NOMO-1 treated with dmso at 0.1 percent for 144 hours (cell line): ENCODE measurements around the gene KLHL34.

Source experiments
- DNase-seq: peaks from one replicate; lab custom pipeline; 2025; ENCODE audit not compliant: unreplicated experiment; lab: John Stamatoyannopoulos, UW

KLHL34 gene, protein sequence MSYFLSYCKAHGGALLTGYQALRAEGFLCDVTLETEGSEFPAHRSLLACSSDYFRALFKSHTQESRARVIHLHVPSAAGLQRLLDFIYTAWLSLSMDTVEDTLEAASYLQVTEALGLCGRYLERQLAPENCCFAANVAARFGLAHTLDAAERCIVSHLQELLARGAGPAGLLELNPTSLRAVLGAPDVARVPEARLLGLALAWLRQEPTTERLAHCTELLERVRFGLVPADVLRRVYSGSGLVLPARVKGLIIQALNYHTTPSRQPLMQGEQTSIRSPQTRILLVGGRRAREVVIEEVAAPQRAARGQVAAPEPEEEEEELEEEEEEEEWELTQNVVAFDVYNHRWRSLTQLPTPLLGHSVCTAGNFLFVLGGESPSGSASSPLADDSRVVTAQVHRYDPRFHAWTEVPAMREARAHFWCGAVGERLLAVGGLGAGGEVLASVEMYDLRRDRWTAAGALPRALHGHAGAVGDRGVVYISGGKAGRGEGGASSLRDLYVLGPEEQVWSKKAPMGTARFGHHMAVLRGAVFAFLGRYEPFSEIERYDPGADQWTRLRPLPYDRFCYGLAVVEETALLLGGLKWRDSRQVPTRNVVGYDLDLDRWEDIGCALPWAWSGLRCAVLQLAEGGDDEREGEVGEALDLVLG

DNA sequence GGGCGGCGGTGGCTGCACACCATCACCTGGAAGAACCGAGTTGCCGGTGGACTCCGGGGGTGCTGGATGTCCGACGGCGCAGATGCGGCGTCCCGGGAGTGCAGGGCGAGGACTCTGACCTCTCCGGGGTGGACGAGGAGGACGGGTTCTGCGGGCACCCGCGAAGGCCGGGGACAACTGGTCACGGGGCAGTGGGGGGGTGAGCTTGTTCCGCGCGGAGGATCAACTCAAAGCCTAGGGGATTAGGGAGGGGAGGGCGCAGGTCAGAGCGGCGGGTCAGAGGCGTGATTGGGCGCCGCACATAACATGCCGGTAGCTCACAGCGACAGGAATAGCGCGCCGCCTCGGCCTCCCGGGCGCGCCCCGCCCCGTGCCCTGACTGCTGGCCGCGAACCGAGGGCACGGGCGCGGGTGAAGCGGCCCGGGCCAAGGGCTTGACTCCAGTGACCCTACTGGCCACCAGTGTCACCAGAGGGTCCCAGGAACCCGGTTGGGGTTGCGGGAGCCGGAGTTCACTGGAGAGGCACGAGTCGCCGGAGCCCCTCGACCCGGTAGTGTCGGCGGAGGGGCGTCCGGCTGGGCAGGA, at the start of gene KLHL34:
Gene KLHL34 (minus strand): TSS at position 179 of the 586 bp plus-strand sequence. CDS start 542 bp downstream, outside the sequence.
- no peak for DNase-seq

- DNase-seq = no peak
Observed at GRCh38 chrX:21705225-21705624, 47.1 kb upstream of the KLHL34 start.

DNA sequence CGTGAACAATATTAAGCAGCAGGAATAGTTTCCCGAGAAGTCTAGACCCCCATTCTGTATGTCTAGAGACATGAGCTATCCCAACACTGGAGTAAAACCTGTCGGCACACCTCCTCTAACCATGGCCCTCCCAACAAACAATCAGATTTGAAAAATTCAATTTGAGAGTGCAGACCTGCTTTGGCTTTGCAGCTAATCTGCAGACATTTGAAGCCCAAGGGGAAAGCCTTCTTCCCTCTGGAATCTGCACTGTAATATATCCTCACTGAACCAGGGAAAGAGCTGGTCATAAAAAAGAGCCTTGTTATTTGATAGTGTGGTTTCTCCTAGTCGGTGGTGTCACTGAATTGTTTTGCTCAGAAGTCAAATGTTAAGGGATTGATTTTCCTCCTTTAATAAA, 44.6 kb upstream of the KLHL34 start:
- DNase-seq = no peak

DNA sequence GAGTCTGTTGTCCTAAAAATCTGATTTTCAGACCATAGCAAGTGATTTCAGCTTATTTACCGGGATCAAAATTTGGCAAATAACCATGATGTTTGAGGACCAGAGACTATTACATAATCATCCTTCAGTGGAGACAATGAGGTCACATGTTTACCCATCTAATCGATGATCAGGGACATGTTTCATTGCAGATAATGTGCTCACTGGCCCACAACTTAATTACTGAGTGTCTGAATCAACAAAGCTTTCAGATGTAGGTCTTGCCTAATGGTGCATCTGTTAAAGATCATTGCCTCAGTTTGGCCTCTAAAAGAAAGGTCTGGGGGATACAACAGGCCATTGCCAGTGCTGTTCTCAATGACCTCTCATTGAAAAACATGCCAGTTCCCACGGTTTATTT, 42.8 kb upstream of the KLHL34 start:
- DNase-seq = no peak

GRCh38 chrX:21700275-21700674, 42.1 kb upstream of the KLHL34 start:
- DNase-seq = no peak

- DNase-seq = no peak
Observed at GRCh38 chrX:21699136-21699535, 41.0 kb upstream of the KLHL34 start.

GRCh38 chrX:21698272-21698671, 40.1 kb upstream of the KLHL34 start:
- peak; percentile 81 for DNase-seq

GRCh38 chrX:21691512-21692018, 33.4 kb upstream of the KLHL34 start:
- no peak for DNase-seq

GRCh38 chrX:21683941-21684340, 25.8 kb upstream of the KLHL34 start:
- no peak for DNase-seq

- DNase-seq = no peak
Observed at GRCh38 chrX:21678048-21678612, 20.0 kb upstream of the KLHL34 start.

DNA sequence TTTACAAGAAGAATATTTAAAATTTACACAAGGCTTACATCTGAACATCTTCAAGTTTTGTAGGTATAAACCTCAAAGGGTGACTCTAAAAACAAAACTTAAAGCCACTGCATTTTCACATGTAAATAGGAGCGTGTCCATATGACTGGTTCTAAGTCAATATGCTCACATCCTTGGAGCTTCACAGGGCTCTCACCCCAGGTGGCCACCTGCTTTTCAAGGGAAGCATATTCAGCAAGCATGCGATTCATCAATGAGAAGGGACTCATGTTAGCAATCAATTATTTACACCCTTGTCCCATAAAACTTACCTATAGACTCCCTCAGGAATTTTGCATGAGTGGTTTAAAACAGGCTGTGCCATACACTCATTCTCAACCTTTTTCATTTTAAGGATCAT, 17.8 kb upstream of the KLHL34 start:
- DNase-seq = no peak

- no peak for DNase-seq
Observed at GRCh38 chrX:21674430-21675186, 16.5 kb upstream of the KLHL34 start.

GRCh38 chrX:21666679-21667078, 8.5 kb upstream of the KLHL34 start:
- no peak for DNase-seq

GRCh38 chrX:21666252-21666651, 8.1 kb upstream of the KLHL34 start:
- no peak for DNase-seq

DNA sequence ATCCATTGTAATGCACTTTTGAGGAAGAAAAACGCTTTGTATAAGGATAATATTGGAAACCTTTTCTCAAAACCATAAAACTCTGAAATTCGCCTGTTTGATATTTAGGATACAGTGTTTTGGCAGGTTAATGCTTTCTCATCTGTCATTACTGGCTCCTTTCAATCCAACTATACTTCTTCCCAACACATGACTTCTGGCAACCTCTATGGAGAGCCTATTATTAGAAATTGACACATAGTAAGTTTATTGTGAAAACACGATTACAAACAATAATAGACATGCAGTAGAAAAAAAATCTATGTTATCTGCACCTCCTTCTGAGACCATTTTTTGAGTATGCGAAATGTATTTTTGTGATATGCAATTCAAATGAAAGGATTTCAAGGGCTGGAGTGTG, 4.6 kb upstream of the KLHL34 start:
- no peak for DNase-seq

- no peak for DNase-seq
Observed at GRCh38 chrX:21661316-21661715, 3.2 kb upstream of the KLHL34 start.

- no peak for DNase-seq
Observed at GRCh38 chrX:21660156-21660555, 2.0 kb upstream of the KLHL34 start.

GRCh38 chrX:21659320-21659719, 1.2 kb upstream of the KLHL34 start:
- DNase-seq = no peak

DNA sequence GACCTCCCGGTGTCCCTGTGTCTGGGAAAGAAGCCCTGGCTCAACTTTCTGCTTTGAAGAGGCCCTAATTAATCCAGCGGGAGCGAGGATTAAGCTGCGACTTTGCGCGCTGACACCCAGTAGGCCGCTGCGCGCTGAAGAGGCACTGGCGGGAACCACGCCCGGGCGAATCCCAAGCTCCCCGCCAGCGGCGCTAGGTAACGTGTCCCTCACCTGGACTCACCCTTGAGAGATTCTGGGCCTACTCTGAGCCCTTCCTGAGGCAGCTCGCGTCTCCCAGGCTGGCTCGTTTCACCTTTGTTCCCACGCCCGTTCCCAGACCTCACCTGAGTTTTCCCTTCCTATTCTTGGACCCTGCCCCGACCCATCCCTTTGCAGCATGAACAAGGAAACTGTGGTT, 616 bp upstream of the KLHL34 start:
- no peak for DNase-seq

DNA sequence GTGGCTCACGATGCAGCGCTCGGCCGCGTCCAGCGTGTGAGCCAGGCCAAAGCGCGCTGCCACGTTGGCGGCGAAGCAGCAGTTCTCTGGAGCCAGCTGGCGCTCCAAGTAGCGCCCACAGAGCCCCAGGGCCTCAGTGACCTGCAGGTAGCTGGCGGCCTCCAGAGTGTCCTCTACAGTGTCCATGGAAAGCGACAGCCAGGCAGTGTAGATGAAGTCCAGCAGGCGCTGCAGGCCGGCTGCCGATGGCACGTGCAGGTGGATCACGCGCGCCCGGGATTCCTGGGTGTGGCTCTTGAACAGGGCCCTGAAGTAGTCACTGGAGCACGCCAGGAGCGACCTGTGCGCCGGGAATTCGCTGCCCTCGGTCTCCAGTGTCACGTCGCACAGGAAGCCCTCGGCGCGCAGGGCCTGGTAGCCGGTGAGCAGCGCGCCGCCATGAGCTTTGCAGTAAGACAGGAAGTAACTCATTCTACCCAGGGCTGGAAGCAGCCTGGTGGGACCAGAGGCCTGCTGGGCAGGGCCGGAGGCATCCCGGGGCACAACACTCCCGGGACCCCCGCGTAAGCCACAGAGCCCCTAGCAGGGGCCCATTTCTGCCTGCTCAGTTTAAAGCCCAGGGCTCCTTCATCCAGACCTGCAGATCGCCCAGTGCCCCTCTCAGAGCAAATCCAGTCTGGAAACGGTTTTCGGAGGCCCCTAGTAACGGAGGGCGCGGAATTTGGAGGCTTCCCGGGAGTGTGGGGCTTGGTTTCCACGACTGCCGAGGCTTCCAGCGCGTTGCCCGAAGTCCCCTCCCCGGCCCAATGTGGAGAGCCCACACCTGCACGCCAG, 595 bp downstream of the KLHL34 start:
- DNase-seq = no peak
